Astrocyte of the cerebellum (primary cell): Measurements from ENCODE around the gene FCN1.

Experiments used
- DNase-seq: peaks from one replicate; pipeline ENCODE4 v3.0.0-alpha.2; 2011; ENCODE audit warnings: low read depth
- H3K4me3 ChIP-seq: 2 replicates; pipeline ENCODE4 v1.5.1; 2011; ENCODE audit warnings: mild to moderate bottlenecking, low read depth, low read length, moderate library complexity
- CTCF ChIP-seq: IDR thresholded peaks from 2 replicates; pipeline ENCODE4 v1.5.1; 2012; ENCODE audit warnings: low read length, low read depth, moderate library complexity, mild to moderate bottlenecking; ENCODE audit errors: missing control alignments
- in situ Hi-C: cut with HindIII; loops from 2 replicates; pipeline ENCODE4 v1.10.0; 2017; ENCODE audit warnings: low sequenced_read_pairs

Gene FCN1

GRCh38 chr9:134937566-134938345, 20.0 kb upstream of the FCN1 start:
- in situ Hi-C loops, result no loop called here
- no peak overlapping the region for H3K4me3 ChIP-seq
- no peak for DNase-seq
- no peak for TF ChIP-seq CTCF

GRCh38 chr9:134937164-134937555, 19.4 kb upstream of the FCN1 start:
- H3K4me3 ChIP-seq, result no peak overlapping the region
- no peak for TF ChIP-seq CTCF
- DNase-seq, result no peak
- in situ Hi-C loops, result no loop called here

GRCh38 chr9:134936346-134937163, 18.8 kb upstream of the FCN1 start:
- H3K4me3 ChIP-seq, result no peak overlapping the region
- no peak for DNase-seq
- in situ Hi-C loops, result no loop called here
- TF ChIP-seq CTCF, result no peak

GRCh38 chr9:134935701-134936345, 18.1 kb upstream of the FCN1 start:
- no peak overlapping the region for H3K4me3 ChIP-seq
- TF ChIP-seq CTCF, result no peak
- no peak for DNase-seq
- in situ Hi-C loops, result no loop called here

- no peak for DNase-seq
- TF ChIP-seq CTCF, result no peak
These were observed 17.4 kb upstream of the FCN1 start for GRCh38 chr9:134935056-134935640.

GRCh38 chr9:134933076-134933659, 15.5 kb upstream of the FCN1 start:
- no peak for DNase-seq
- in situ Hi-C loops, result no loop called here
- TF ChIP-seq CTCF, result no peak
- H3K4me3 ChIP-seq, result no peak overlapping the region

More at GRCh38 chr9:134935056-134935640, 17.4 kb upstream of the FCN1 start:
- H3K4me3 ChIP-seq, result no peak overlapping the region
- in situ Hi-C loops, result no loop called here
